C4-2B (cell line): ENCODE data around the gene GAD2.

Experiments
- H3K27ac ChIP-seq: fragments of 450-650 bp; 2 replicates; pipeline ENCODE4 v1.5.1; 2017
- ZFX ChIP-seq: fragments of 450-650 bp; IDR thresholded peaks from 2 replicates; pipeline ENCODE4 v1.6.1; 2017
- TF ChIP-seq, protein P1 (sequence below): fragments of 450-650 bp; conservative IDR thresholded peaks from 2 replicates; pipeline ENCODE4 v1.5.1; 2017; ENCODE audit warnings: mild to moderate bottlenecking

The GAD2 gene

DNA sequence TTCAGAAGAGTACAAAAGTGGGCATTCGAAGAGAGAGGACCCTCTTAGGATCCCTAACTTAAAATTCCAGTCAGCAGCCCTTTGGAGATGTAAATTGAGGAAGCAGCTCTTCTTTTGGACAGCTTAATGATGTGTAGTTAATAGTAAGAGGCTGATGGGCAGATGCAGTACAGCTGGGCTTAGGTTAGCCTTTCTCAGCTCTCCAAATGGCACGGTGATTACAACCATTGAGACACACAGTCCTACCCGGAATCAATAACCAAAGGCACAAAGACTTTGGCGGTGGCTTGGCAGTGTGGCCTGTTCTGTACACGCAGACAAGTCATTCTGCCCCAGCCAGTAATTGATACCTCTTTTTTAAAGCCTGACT, 26.8 kb downstream of the GAD2 start:
- TF ChIP-seq, protein P1, sequence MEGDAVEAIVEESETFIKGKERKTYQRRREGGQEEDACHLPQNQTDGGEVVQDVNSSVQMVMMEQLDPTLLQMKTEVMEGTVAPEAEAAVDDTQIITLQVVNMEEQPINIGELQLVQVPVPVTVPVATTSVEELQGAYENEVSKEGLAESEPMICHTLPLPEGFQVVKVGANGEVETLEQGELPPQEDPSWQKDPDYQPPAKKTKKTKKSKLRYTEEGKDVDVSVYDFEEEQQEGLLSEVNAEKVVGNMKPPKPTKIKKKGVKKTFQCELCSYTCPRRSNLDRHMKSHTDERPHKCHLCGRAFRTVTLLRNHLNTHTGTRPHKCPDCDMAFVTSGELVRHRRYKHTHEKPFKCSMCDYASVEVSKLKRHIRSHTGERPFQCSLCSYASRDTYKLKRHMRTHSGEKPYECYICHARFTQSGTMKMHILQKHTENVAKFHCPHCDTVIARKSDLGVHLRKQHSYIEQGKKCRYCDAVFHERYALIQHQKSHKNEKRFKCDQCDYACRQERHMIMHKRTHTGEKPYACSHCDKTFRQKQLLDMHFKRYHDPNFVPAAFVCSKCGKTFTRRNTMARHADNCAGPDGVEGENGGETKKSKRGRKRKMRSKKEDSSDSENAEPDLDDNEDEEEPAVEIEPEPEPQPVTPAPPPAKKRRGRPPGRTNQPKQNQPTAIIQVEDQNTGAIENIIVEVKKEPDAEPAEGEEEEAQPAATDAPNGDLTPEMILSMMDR: no peak
- no peak for TF ChIP-seq ZFX
- no peak overlapping the region for H3K27ac ChIP-seq

DNA sequence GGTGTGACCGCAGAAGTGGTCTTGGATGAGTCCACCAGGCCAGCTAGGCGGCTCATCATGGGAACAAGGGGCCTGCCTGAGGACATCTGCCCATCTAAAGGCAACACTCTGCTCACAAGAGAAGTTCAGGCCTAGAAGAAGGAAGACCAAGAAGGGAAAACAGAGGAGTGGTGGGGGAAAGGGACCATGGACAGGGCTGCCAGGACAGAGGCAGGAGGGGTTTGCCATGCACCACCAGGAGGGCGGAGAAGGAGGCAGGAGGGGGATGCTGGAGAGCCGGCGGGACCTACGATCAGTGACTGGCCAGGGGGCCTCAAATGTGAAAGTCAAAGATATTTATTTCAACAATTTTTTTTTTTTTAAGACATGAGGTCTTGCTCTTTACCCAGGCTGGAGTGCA, 33.1 kb downstream of the GAD2 start:
- TF ChIP-seq ZFX: no peak
- TF ChIP-seq, protein P1: no peak

DNA sequence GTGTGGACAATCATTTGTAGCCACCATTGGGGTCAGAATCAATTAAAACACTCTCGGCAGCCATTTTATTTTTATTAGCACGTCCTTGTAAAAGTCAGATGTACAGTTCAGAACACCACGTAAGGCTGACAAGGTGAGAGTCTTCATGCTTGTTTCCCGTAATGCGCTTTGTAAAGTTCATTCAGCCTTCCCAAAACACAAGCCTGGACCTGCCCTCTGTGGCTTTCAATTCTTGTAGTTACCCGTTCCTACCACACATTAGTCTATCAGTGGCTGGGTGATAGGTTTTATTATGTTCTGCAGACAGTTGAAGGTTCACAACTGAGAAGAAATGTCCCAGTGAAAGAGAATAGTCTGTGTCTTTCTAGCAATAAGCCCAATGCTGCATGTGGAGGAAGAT, 35.4 kb downstream of the GAD2 start:
- H3K27ac ChIP-seq: no peak overlapping the region
- no peak for TF ChIP-seq ZFX
- TF ChIP-seq, protein P1: no peak

More for the DNA sequence above, 33.1 kb downstream of the GAD2 start:
- no peak overlapping the region for H3K27ac ChIP-seq

DNA sequence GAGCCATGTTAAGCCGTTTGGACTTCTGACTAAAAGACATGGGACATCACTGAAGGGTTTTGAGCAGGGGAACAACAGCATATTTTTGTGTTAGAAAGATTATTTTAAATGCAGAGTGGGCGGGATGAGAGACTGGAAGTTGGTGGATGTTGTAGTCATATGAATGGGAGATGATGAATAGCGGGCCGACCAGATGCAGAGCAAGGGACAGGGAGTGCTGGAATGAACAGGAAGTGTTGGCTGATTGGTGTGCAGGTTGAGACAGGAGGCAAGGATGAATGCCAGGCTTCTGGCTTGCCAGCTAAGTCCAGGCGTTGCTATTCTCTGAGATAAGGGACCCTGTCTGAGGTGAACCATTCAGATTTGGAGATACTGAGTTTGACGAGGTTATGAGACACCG, 38.0 kb downstream of the GAD2 start:
- TF ChIP-seq ZFX: no peak
- TF ChIP-seq, protein P1: no peak
- no peak overlapping the region for H3K27ac ChIP-seq

DNA sequence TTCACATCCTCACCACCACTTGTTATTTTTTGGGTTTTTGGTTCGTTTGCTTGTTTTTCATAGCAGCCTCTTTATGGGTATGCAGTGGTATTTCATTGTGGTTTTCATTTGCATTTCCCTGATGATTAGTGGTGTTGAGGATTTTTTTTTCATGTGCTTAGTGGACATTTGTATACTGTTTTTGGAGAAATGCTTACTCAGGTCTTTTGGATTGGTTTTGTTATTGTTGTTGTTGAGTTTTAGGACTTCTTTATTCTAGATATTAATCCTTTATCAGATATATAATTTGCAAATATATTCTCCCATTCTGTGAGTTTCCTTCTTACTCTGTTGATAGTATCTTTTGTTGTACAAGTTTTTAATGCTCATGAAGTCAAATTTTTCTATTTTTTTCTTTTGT, 42.8 kb downstream of the GAD2 start:
- TF ChIP-seq, protein P1: no peak
- no peak for TF ChIP-seq ZFX
- no peak overlapping the region for H3K27ac ChIP-seq

DNA sequence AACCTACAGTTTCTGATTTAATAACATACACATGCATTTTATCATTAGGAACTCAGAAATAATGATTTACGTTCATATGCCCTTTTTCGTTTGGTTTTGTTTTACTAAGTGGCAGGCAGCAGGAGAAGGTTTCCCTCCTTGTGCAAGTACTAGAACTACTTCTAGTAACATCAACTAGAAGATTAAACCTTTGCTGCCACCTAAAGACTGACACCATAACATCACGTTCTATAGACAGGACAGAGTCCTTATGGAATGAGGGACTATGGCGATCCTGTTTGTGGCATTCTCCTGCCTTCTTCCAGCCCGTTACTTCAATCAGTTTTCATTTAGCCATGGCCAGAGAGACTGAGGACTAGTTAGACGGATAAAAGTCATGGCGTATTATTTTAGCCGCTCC, 53.2 kb downstream of the GAD2 start:
- TF ChIP-seq ZFX: no peak
- TF ChIP-seq, protein P1: peak; percentile 61
- H3K27ac ChIP-seq: no peak overlapping the region

DNA sequence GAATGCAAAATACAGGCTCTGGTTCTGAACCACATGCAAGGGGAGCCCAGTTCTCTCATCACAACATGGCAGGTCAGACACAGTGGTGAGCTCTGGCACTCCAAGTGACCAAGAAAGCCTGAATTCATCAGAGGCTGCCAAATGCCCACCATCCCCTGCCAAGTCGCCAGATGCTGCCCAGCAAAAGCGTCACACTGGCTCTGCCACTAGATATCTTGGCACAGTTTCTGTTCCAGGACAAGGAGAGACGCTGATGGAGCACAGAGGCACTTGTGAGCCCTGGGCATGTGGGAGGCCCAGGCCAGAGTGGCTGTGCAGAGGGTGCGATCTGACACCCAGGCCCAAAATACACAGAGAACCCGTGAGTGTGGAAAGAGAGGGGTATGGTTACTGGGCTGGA, 57.8 kb downstream of the GAD2 start:
- TF ChIP-seq ZFX: no peak
- TF ChIP-seq, protein P1: no peak
- no peak overlapping the region for H3K27ac ChIP-seq

DNA sequence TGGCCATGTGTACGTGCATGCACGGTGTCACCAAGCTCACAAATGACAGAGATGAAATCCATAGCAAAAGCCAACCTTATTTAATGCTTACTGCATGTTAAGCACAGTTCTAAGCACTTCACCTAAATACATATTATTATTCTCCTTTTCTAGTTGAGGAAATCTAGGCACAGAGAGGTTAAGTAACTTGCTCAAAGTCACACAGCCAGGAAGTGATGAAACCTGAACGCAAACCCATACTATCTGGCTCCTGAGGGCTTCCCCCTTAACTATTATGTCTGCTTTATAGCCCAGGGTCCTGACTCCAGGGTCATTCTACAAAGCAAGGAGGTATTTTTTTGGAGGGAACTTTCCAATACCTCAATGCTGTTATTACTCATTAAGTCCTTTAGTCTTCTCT, 61.7 kb downstream of the GAD2 start:
- TF ChIP-seq, protein P1: no peak
- TF ChIP-seq ZFX: no peak
- H3K27ac ChIP-seq: no peak overlapping the region
